ENCODE measurements around the gene KLRC3.

DNA sequence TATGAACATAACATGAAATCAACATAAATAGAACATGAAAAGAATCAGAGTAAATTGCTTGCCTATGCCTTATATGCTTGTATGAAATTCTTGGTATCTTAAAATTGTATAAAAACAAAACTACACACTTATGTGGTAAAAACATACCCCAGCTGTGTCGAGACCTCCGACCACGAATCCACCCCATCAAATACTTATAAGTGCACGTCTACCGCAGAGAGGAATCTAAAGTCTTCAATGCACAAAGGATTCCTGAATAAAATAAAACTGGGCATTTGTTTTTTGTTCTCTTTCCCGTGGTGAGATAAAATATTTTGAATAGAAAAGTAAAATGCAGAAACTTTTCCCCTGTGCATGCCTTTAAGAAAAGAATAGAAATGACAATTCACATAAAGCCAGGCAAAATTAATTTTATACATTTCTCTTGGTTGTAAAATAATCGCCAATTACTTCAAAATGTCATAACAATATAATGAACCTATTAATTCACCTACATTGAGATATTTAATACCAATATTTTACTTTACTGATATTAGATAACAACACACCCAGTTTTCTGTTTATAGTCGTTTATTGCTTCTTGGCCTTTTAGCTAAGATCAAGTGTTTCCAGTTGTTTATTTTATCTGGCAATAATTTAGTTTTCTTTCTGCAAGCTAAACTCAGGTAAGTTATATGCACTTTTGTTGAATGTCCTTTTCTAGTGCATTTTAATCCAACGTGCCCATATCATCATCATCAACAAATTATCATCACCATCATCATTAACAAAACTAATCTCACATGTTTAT lies 31.6 kb downstream of the KLRC3 start:
- TF ChIP-seq, protein P1, sequence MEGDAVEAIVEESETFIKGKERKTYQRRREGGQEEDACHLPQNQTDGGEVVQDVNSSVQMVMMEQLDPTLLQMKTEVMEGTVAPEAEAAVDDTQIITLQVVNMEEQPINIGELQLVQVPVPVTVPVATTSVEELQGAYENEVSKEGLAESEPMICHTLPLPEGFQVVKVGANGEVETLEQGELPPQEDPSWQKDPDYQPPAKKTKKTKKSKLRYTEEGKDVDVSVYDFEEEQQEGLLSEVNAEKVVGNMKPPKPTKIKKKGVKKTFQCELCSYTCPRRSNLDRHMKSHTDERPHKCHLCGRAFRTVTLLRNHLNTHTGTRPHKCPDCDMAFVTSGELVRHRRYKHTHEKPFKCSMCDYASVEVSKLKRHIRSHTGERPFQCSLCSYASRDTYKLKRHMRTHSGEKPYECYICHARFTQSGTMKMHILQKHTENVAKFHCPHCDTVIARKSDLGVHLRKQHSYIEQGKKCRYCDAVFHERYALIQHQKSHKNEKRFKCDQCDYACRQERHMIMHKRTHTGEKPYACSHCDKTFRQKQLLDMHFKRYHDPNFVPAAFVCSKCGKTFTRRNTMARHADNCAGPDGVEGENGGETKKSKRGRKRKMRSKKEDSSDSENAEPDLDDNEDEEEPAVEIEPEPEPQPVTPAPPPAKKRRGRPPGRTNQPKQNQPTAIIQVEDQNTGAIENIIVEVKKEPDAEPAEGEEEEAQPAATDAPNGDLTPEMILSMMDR (IDR thresholded peaks at IDR 0.05) = no peak
- no peak for TF ChIP-seq POLR2A (IDR thresholded peaks at IDR 0.05)

Measured in lower leg skin (tissue), 3 donors.